ENCODE measurements around the gene VAPA. TPM values are rescaled to one million over a fixed set of nuclear protein-coding genes. Genes with fewer than 3 reads are reported as not detected.

VAPA gene
- polyA plus RNA-seq, 1 of the 3 experiments (the other 2 are of a cell fraction), result 109 TPM

DNA sequence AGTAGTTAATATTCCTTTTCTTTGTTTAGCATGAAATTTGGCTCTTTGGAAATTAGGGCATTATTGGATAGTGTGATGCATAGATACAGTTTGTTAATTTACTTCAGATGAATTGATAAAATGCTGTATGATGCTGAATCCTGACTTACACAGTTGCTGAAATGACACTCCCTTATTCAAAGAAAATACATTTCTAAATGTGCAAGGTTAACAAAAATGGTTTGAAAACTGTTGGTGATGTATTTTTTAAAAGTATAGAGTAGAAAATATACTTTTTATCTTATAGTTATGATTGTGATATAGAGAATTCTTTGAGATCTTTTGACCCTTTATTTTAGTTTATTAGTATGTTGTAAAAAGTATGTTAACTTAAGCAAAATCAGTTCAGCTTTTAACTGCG lies 27.8 kb downstream of the VAPA start (continued):
- TF ChIP-seq, protein P1, sequence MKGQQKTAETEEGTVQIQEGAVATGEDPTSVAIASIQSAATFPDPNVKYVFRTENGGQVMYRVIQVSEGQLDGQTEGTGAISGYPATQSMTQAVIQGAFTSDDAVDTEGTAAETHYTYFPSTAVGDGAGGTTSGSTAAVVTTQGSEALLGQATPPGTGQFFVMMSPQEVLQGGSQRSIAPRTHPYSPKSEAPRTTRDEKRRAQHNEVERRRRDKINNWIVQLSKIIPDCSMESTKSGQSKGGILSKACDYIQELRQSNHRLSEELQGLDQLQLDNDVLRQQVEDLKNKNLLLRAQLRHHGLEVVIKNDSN (IDR thresholded peaks at IDR 0.05; ENCODE audit: borderline replicate concordance, low read depth), result no peak
- TF ChIP-seq TEAD4 (IDR thresholded peaks at IDR 0.05; ENCODE audit: borderline replicate concordance, insufficient read depth) (no peak), TCF12 (IDR thresholded peaks at IDR 0.05) (no peak), RCOR1 (IDR thresholded peaks at IDR 0.05; ENCODE audit: low read length) (no peak), YY1 (IDR thresholded peaks at IDR 0.05; ENCODE audit: low read depth) (no peak), RXRA (IDR thresholded peaks at IDR 0.05; ENCODE audit: borderline replicate concordance, low read depth) (no peak), FOXJ3 (CRISPR knock-in tag; IDR thresholded peaks at IDR 0.05) (no peak)
- TF ChIP-seq, protein P2, sequence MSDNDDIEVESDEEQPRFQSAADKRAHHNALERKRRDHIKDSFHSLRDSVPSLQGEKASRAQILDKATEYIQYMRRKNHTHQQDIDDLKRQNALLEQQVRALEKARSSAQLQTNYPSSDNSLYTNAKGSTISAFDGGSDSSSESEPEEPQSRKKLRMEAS (IDR thresholded peaks at IDR 0.05; ENCODE audit: low read depth), result no peak

GRCh38 chr18:9943311-9943710 lies 29.5 kb downstream of the VAPA start:
- Histone ChIP-seq H3K9me3 (no peaks in the 10 kb centered on the region), H3K4me2 (no peak overlapping the region), H3K27ac (ENCODE audit: low read depth in 2 of 2, low read length in 1 of 2) (no peak overlapping the region), H3K79me2 (ENCODE audit: insufficient read depth) (peaks cover 82% of the 10 kb centered on the region), H3K9ac (no peak overlapping the region), H3K4me3 (ENCODE audit: low read depth in 2 of 2, low read length in 1 of 2) (no peak overlapping the region), H3K9me2 (no peaks in the 10 kb centered on the region), H3K36me3 (replicated peaks in 1 of 2; ENCODE audit: control insufficient read depth in 1 of 2, insufficient read depth in 2 of 2, low read length in 1 of 2) (peaks cover 65 to 76% of the 10 kb centered on the region in 2 experiments), H3K27me3 (ENCODE audit: insufficient read depth) (no peaks in the 10 kb centered on the region), H3F3A (replicated peaks; ENCODE audit: insufficient read depth) (peaks cover 15% of the 10 kb centered on the region), H4K20me1 (ENCODE audit: insufficient read depth) (peaks cover 3% of the 10 kb centered on the region; the same call in 1 of the 2 replicates), H2AFZ (ENCODE audit: low read depth) (no peak overlapping the region), H3K4me1 (ENCODE audit: control insufficient read depth in 1 of 2, insufficient read depth in 2 of 2, low read depth in 1 of 2, low read length in 1 of 2) (no peaks in the 10 kb centered on the region)
- DNase-seq, result no peak
- ChIA-PET CTCF (interaction anchor here (1.1 kb wide), 1 partner anchor 8 kb away, joined by 4 read pairs; no protein-coding TSS in a partner anchor), POLR2A (no interaction called here)
- WGBS (ENCODE audit: low lambda C conversion rate), result 92% methylated on average over 4 of the region's 4 CpGs
- TF ChIP-seq RXRA (IDR thresholded peaks at IDR 0.05; ENCODE audit: borderline replicate concordance, low read depth), result no peak
- TF ChIP-seq RCOR1 (IDR thresholded peaks at IDR 0.05; ENCODE audit: low read length), result no peak
- no peak for TF ChIP-seq MEF2A (IDR thresholded peaks at IDR 0.05; ENCODE audit: borderline replicate concordance, low read depth)
- TF ChIP-seq, protein P3, sequence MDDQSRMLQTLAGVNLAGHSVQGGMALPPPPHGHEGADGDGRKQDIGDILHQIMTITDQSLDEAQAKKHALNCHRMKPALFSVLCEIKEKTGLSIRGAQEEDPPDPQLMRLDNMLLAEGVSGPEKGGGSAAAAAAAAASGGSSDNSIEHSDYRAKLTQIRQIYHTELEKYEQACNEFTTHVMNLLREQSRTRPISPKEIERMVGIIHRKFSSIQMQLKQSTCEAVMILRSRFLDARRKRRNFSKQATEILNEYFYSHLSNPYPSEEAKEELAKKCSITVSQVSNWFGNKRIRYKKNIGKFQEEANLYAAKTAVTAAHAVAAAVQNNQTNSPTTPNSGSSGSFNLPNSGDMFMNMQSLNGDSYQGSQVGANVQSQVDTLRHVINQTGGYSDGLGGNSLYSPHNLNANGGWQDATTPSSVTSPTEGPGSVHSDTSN (IDR thresholded peaks at IDR 0.05), result no peak
- no peak for TF ChIP-seq CTCF (IDR thresholded peaks at IDR 0.05)
- no peak for TF ChIP-seq NRF1 (IDR thresholded peaks at IDR 0.05; ENCODE audit: low read depth, low read length)
- no peak for TF ChIP-seq SMC3 (IDR thresholded peaks at IDR 0.05; ENCODE audit: low read depth, low read length)
- TF ChIP-seq EZH2phosphoT487 (IDR thresholded peaks at IDR 0.05; ENCODE audit: borderline replicate concordance, low read depth), result no peak
- no peak for TF ChIP-seq JUND (IDR thresholded peaks at IDR 0.05)
- no peak for TF ChIP-seq TEAD4 (IDR thresholded peaks at IDR 0.05; ENCODE audit: borderline replicate concordance, insufficient read depth)
- no peak for TF ChIP-seq SIN3A (IDR thresholded peaks at IDR 0.05; ENCODE audit: borderline replicate concordance, low read depth, low read length)
- no peak for TF ChIP-seq CHD2 (IDR thresholded peaks at IDR 0.05; ENCODE audit: low read length, partially characterized antibody)
- no peak for TF ChIP-seq FOXJ3 (CRISPR knock-in tag; IDR thresholded peaks at IDR 0.05)
- TF ChIP-seq FOSL2 (IDR thresholded peaks at IDR 0.05; ENCODE audit: borderline replicate concordance, low read depth), result no peak
- TF ChIP-seq USF2 (IDR thresholded peaks at IDR 0.05; ENCODE audit: borderline replicate concordance, low read depth, low read length), result no peak
- no peak for TF ChIP-seq NFIC (IDR thresholded peaks at IDR 0.05; ENCODE audit: borderline replicate concordance)
- no peak for TF ChIP-seq TAF1 (IDR thresholded peaks at IDR 0.05; ENCODE audit: borderline replicate concordance, low read depth, low read length)

All from SK-N-SH (cell line).